GM19455 (cell line): ENCODE measurements around the gene DHRS4L2.
"Not testable (repeated sequence)": the region's sequence is repeated elsewhere in the genome, so short reads cannot be mapped to it uniquely, and the experiment has no call there.

Experiments
- ATAC-seq: cut with Tn5 transposase; IDR thresholded peaks from one replicate; pipeline ENCODE4 v1.9.1; 2021; ENCODE audit not compliant: unreplicated experiment

The DHRS4L2 gene

DNA sequence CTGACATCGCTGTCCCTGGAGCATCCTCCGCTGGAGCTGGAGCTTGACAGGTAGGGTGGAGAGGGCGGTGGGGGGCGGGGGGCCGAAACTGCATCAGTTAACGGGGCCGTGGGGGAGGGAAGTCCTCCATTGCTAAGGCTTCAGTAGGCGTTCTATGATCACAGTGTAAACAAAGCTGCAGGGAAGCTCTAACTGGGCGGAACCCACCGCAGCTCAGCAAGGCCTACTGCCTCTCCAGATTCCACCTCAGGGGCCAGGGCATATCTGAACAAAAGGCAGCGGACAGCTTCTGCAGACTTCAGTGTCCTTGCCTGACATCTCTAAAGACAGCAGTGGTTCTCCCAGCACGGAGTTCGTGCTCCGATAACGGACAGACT lies 18.5 kb upstream of the DHRS4L2 start:
- not testable (repeated sequence) for ATAC-seq

DNA sequence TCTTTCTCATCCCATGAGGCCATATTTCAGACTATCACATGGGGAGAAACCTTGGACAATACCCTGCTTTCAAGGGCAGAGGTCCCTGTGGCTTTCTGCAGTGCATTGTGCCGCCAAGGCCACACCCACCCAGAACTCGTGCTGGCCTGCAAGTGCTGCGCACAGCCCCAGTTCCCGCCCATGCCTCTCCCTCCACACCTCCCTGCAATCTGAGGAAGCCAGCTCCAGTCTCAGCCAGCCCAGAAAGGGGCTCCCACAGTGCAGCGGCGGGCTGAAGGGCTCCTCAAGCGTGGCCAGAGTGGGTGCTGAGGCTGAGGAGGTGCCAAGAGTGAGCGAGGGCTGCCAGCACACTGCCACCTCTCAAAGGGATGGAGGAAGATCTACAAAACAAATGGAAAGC lies 15.6 kb upstream of the DHRS4L2 start:
- ATAC-seq = not testable (repeated sequence)

- ATAC-seq = not testable (repeated sequence)
These were observed 14.7 kb upstream of the DHRS4L2 start for GRCh38 chr14:23974041-23974440.

DNA sequence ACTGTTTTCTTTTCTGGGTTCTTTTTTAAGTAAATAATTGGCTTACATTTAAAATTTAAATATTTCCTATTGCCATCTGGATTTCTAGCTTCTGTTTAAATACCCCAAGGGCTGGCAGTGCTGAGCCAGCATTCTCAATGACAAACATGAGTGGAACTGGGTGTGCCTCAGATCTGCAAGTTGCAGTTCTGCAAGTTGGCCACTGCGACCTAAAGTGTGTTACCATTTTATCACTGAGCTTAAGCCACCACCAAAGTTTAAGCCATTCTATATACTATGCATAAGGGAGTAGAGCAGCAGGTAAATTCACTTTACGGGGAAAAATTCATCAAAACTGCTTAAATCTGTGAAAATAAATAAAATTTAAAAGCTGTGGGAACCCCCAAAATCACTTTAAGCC lies 11.5 kb upstream of the DHRS4L2 start:
- ATAC-seq = not testable (repeated sequence)

GRCh38 chr14:23981951-23982813 lies 6.5 kb upstream of the DHRS4L2 start:
- not testable (repeated sequence) for ATAC-seq

DNA sequence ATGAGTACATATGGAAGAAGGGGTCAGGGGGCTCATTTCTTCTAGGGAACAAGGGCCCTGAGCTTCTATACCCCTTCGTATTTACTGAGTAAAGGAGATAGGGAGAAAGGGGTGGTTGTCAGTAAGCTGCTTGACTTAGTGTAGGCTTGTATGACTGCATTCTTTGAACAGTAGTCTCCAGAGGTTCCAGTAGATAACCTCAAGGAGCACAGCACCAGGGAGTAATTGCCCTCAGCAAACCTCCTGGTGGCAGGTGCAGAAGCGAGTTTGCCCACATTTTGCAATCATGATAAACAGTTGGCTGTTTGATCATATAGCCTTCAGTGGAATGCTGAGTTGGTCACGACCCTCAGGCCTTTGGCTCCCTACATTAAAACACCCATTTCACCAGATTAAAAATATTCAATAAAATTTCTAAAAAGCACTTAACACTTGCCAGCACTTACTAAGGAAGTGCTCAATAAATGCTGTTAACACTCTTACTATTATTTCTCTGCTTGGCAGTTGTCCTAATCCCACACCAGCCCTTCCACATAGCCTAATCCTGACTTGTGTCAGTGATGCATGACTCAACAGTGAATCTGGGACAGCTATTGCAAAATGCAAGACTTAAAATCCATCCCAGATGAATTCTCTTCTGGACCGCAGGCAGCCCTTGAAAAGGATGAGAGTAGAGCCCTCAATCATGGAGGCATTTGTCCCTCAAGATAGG lies 3.7 kb upstream of the DHRS4L2 start:
- ATAC-seq = no peak

GRCh38 chr14:23988223-23988606 lies 514 bp upstream of the DHRS4L2 start:
- ATAC-seq = peak; percentile 19

DNA sequence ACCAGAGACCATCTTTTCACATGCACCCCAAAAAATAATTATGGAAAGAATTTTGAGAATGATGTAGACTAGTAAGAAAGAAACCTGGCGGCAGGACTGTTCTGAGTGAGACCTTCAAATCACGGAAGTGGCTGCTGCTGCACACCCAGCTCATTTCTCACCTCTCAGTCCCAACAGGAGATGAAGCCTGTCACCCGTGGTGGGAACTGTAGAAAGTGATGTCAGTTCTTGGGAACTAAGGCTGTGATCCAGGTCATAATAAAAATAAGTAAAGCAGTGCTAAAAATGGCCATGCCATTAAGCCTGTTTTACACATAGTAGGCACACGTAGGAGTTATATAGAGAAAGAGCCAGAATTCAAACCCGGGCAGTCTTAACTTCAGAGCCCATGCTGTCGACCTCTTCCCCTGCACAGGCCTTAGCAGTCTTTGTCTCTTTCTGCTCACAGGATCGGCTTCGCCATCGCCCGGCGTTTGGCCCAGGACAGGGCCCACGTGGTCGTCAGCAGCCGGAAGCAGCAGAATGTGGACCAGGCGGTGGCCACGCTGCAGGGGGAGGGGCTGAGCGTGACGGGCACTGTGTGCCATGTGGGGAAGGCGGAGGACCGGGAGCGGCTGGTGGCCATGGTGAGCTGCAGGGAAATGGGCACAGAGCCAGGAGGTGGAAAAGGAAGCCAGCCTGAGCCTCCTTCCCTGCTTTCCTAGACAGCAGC lies 1.2 kb downstream of the DHRS4L2 start:
- ATAC-seq = peak; percentile 50

GRCh38 chr14:23990961-23991360 lies 2.2 kb downstream of the DHRS4L2 start:
- ATAC-seq = not testable (repeated sequence)

DNA sequence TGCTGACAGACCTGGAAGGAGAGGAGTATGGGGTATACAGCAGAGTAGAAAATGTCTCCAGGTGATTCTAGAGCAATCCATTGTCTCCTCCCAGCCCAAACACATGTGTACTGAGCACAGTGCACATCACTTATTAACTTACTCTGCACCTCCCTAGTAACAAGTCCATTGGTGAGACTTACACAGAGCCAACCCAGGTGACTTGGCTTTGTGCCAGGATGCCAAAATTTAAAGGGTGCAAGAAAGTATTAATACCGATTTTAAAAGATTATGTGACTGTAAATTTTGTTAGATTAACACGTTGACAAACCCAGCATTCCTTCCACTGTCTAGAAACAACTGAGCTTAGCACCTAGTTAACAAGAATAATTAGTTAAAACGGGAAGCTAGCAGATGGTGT lies 4.3 kb downstream of the DHRS4L2 start:
- ATAC-seq = not testable (repeated sequence)

- ATAC-seq = not testable (repeated sequence)
These were observed 7.3 kb downstream of the DHRS4L2 start for GRCh38 chr14:23996009-23996408.

- not testable (repeated sequence) for ATAC-seq
These were observed 8.1 kb downstream of the DHRS4L2 start for GRCh38 chr14:23996825-23997224.

DNA sequence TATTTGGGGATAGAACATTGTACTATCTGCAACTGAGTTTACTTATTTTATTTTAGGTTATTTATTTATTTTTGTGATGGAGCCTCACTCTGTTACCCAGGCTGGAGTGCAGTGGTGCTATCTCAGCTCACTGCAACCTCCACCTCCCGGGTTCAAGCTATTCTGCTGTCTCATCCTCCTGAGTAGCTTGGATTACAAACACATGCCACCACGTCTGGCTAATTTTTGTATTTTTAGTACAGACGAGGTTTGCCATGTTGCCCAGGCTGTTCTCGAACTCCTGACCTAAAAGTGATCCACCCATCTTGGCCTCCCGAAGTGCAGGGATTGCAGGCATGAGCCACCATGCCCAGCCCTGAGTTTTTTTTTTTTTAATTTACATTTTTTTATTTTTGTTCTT lies 10.9 kb downstream of the DHRS4L2 start:
- not testable (repeated sequence) for ATAC-seq

- ATAC-seq = not testable (repeated sequence)
These were observed 12.3 kb downstream of the DHRS4L2 start for GRCh38 chr14:24001078-24001477.

GRCh38 chr14:24001679-24002078 lies 12.9 kb downstream of the DHRS4L2 start:
- not testable (repeated sequence) for ATAC-seq

- peak; percentile 24 for ATAC-seq
These were observed 17.7 kb downstream of the DHRS4L2 start for GRCh38 chr14:24006471-24006816.

GRCh38 chr14:24006817-24007652 lies 18.3 kb downstream of the DHRS4L2 start:
- peak; percentile 80 for ATAC-seq

- no peak for ATAC-seq
These were observed 22.3 kb downstream of the DHRS4L2 start for GRCh38 chr14:24011051-24011450.

DNA sequence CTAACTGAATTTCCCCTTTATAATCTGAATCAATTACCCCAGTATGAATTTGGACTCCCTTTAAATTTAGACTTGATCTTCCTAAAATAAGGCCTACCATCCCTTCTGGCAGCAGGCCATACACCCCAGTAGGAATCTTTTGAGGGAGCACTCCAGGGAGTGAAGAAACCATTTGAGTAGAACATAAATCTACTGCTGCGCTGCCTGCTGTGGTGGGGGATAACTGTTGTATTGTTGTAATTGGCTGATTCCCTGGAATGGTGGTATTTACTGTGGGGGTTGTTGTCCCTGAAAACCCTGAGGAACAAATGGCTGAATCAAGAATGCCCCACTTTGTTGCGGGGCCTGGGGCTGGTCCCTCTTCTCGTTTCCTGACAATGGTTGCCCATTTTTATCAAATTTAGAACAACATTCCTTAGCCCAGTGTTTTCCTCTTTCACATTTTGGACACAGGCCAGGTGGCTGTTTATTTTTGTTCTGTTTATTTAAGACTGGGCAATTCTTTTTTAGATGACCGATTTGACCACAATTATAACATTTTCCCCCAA lies 24.1 kb downstream of the DHRS4L2 start:
- ATAC-seq = not testable (repeated sequence)
